GM19395 (cell line): Measurements from ENCODE around the gene GGCX.

Source experiments
- ATAC-seq: cut with Tn5 transposase; IDR thresholded peaks from one replicate; pipeline ENCODE4 v1.9.1; 2021; ENCODE audit warnings: mild to moderate bottlenecking, moderate library complexity; ENCODE audit not compliant: unreplicated experiment

GGCX gene

DNA sequence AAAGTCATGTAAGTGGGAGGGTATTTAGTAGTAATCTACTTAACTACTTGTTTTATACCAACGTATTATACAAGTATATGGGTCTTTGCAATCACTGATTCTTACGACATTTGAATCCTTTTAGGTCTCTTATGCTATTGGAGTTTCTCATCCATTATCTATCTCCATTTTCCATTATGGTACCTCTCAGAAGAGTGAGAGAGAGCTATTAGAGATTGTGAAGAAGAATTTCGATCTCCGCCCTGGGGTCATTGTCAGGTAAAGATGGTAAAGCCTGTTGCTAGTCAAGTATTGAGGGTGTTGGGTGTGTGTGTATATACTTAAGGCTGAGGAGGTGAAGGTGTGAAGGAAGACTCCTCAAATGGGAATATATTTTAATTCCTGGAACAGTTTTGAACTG, 18.5 kb downstream of the GGCX start:
- no peak for ATAC-seq

DNA sequence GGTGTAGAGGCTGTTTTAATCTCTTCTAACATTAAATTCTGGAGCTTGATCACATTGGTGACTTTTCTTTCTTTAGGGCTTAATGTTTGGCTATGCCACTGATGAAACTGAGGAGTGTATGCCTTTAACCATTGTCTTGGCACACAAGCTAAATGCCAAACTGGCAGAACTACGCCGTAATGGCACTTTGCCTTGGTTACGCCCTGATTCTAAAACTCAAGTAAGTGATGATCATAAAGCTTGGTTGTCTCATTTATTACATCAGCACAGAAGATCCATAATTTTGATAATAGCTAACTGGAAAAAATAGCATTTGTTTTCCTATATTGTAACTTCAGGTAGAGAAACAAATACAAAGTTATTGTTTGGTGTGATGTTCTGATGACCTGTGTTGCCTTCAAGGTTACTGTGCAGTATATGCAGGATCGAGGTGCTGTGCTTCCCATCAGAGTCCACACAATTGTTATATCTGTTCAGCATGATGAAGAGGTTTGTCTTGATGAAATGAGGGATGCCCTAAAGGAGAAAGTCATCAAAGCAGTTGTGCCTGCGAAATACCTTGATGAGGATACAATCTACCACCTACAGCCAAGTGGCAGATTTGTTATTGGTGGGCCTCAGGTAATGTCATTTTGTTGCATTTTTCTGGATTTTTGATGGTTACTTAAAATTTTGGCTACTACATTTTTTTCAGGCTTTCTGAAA, 19.4 kb downstream of the GGCX start:
- ATAC-seq = no peak

DNA sequence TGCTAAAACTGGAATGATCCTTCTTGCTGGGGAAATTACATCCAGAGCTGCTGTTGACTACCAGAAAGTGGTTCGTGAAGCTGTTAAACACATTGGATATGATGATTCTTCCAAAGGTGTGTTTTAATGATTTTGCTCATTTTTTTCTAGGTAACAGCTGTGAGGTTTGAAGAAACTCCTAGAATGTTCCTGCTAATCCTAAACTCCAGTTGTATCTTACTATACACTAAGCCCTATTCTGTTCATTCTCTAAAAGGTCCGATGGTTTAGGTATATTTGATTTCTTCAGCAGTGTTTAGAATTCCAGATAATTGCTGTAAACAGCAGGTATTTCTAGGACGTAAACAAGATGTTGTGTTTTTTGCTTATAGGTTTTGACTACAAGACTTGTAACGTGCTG, 20.0 kb downstream of the GGCX start:
- ATAC-seq = no peak

DNA sequence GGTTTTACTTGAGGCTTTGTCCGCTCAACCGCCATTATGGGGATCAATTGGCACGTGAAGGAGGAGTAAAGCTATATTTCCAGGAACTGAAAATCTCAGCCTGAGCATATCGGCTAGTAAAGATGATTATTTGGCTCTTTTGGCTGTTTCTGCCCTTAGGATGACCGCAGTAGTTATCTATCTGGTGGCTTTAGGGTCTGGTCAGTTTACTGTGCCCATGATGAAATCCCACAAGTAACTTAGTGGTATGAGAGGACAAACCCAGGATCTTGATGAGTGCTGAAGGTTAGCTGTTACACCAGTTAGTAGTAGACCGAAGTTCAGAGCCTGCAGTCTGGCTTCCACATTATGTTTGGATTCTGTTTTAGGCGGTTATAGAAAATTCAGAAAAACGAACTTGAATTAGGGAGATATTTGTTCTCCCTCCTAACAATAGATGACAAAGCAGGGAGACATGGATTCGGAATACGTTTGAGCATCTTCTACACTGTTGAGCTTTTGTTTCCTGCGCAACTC, 21.1 kb downstream of the GGCX start:
- ATAC-seq = no peak

DNA sequence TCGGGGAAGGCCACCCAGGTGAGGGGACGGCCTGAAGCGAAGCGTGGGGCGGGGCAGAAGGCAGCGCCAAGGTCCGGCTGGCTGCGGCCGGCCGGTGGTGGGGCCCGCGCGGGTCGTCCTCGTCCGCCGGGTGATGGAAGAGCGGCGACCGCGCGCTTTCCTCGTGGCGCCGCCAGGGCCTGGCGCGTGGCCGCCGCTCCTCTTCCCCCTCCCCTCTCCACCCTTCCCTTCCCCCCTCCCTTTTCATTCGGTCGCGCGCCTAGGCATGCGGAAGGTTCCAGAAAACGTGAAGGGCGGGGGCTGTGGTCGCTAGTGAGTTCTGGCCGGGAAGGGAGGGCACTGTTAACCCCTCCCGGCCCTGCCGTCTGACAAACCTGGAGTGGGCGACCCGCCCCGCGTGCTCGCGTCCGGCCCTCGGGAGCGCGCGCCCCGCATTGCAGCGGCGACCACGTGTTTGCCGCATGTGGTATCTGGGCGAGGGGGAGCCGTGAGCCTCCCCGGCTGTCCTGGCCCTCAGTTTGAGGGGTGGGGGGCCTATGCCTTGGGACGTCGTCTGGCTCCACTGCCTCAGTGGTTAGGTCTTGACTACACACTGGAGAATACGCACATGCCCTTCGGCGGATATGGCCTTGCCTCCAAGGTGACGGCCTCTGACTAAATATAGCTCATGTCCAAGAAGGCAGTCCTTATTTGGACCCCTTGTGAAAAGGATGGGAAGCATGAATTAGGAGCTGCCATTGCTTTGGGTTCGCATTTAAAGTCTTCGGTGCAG, 21.7 kb downstream of the GGCX start:
- peak; percentile 31 for ATAC-seq

DNA sequence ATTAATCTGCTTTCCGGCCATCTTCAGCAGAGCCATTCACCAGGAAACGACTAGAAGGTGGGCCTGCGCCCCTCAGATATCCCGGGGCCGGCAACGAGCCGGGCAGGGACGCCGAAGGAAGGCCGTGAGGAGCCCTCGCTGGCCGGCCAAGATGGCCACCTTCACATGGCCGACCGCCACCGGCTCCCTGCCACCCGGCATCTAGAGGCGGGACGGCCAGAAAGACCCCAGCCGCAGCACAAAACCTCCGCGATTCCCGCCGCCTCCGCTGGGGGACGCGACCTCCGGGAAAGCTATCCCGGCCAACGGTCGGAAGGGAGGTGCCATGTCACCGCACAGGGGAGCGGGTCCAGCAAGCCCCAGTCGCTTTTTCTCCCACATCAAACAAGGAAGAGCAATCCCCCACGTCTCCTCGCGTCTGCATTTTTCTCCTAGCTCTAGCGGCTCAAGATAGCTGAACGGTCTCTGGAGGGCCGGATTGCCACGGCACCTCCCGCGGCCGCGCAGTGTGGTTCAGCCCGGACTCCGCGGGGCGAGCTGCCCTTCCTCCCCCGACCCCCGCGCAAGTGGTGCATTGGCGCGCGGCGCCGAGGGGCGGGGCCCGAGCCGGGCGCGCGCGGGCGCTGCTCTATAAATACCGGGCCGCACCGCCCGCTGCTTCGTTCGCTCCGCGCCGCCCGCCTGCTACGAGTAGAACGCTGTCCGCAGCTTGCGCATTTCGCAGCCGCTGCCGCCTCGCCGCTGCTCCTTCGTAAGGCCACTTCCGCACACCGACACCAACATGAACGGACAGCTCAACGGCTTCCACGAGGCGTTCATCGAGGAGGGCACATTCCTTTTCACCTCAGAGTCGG, 22.6 kb downstream of the GGCX start, which contains the start of gene MAT2A:
TSS of gene MAT2A (plus strand) at position 662 of the 854 bp plus-strand sequence. CDS start at position 782, 120 bp downstream.
- peak; percentile 75 for ATAC-seq

DNA sequence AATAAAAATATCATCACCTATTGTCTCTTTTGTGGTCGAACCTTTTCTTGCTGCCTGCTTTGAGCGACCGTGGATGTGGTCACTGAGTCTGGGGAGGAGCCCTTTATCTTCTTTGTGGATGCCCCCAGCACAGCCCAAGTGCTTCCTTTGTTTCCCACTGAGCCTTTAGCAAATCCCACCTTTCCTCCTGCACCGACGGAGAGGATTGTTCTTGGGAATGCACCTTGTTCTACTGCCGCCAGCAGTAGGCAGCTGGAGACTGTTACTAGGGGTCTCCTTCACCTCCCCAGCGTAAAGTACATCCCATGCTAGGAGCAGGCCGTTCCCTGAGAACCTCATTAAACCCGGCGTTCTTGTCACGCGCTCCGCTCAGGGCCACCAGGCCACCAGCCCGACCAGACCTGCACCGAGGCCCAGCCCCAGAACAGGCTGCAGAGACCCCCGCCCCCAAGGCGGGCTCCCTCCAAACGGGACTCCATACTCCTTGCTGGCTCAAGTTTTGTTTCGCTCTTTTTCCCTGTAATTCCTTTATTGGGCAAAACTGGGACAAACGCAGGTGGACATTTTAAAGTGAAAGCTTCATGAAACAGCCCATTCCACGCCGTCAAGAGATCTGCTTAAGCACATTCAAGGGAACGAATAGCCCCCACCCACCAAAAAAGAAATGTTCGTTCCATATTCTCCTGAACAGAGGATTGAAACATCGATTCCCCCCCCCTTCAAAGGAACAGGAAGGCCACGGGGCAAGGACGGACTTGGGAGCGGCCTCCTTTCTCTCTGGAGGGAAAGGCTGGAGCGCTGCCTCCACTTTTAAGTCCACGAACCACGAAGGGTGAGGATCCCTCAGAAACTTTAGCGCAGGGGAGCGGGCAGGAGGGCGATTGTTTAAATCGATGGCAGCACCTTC, 23.4 kb downstream of the GGCX start:
- ATAC-seq = no peak

DNA sequence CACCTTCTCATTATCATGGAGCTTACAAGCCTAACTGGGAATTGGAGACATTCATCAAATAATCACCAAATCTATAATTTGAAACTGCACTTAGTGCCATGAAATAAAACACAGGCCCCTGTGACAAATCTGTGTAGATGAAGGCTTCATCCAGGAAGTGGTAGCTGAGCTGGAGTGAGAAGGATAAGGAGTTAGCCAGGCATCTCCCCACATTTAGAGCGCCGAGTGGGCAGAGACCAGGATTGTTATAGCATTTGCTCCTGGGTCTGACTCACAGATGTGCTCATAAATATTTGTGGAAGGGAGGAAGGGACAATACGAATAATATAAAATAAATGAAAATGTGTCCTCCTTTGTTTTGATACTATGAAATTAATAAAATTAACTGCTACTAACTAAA, 24.8 kb downstream of the GGCX start:
- ATAC-seq = no peak

DNA sequence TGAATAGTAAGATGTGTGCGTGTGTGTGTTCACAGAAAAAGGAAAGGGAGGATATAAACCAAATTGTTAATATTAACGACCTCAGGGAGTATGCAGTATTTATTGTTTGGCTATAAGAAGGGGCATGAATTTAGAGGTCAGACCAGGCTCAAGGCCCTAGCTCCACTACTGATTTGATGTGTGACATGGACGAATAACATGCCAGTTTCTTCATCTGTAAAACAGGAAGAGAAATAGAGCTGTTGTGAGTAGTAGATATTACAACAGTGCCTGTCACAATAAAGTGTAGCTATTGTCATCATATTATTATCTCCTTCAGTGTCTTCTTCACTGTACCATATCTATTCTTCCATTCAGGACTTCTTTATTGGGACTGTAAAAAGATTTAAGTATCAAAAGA, 26.4 kb downstream of the GGCX start:
- no peak for ATAC-seq

DNA sequence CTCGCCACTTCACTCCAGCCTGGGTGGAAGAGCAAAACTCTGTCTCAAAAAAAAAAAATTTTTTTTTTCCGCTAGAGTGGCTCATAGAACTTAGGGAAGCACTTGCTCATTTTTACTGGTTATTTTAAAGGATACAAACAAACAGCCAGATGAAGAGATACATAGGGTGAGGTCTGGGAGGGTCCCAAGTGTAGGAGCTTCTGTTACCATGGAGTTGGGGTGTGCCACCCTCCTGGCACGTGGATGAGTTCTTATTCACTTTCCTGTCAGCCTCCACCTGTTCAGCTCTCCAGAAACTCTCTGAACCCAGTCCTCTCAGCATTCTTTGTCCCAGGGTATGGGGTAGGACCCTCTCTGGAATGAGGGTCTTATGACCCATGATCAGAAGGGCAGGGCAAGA, 27.2 kb downstream of the GGCX start:
- no peak for ATAC-seq

DNA sequence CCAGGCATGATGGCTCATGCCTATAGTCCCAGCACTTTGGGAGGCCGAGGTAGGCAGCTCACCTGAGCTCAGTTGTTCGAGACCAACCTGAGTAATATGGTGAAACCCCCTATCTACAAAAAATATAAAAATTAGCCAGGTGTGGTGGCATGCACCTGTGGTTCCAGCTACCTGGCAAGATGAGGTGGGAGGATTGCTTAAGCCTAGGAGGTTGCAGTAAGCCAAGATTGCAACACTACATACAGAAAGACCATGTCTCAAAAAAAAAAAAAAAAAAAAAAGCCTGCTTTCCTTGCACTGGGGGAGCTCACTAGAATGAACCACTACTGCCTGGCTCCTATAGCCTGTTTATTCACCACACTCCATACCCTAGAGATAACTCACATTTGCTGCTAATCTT, 29.7 kb downstream of the GGCX start:
- no peak for ATAC-seq

DNA sequence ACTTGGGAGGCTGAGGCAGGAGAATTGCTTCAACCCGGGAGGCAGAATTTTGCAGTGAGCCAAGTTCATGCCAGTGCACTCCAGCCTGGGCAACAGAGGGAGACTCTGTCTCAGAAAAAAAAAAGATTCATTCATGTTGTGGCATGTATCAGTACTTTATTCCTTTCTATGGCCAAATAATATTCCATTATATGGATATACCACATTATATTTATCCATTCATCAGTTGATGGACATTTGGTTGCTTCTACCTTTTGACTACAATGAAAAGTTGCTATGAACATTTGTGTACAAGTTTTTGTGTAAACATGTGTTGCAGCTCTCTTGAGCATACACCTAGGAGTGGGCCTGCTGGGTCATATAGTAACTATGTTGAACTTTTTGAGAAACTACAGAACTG, 31.5 kb downstream of the GGCX start:
- ATAC-seq = no peak

DNA sequence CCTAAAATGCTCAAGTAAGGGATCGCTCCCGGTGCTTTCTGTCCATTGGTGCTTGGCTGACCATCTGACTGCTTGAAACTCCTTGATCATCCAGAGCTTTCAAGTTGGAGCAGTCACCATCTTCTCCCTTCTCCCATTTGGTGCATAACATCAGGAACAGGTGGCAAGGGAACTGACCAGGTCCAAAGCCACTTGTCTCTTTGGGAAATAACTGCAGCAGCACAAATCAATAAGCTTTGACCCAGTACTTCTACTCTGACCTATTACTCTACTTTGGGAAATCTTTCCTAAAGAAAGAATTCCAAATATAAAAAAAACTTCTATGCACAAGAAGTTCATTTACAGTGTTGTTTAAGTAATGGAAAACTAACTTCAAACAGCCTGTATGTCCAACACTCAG, 32.9 kb downstream of the GGCX start:
- no peak for ATAC-seq

DNA sequence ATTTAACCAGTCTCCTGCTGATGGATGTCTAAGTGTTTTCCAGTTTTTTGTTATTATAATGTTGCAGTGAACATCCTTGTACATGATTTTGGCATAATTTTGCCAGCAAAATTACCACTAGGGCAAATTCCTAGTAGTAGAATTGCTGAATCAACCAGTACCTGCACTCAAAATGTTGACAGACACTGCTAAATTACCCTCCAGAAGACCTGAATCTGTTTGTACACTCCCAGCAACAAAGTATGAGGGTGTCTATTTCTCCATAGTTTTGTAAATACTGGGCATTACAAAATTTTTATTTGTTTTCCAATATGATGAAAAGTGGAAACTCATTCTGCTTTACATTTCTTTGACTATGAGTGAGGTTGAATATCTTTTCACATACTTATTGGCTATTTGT, 33.5 kb downstream of the GGCX start:
- ATAC-seq = no peak

DNA sequence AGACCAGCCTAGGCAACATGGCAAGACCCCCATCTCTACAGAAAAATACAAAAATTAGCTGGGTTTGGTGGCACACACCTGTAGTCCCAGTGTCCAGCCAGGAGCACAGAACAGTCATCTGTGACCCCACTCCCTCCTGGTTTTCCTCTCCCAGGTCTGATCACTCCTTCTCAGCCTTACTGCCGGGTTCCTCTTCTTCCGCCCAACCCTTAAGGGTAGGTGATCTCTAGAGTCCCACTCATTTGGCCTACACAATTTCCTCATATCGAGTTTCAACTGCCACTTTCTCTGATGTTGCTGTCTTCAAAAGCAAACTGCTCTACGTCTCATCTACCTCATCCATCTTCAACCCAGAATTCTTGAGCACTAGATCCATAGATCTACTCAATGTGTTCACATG, 35.7 kb downstream of the GGCX start:
- no peak for ATAC-seq

DNA sequence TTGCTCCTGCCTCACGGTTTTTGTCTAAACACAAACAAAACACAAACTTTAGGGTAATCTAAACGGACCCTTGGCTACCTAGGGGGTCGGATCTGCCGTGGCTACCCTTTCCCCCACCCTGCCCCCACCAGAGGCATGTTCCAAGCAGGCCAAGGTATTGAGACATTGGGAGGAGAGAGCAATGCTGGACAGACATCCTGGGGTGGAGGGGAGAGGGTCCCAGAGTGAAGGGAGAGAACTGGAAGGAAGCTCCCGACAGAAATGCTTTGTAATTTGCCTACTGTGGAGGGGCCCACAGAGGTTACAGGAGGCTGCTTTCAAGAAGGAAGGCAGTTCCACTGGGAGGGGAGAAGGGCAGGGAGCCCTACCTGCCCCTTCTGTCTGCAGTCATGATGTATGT, 36.3 kb downstream of the GGCX start:
- ATAC-seq = no peak

DNA sequence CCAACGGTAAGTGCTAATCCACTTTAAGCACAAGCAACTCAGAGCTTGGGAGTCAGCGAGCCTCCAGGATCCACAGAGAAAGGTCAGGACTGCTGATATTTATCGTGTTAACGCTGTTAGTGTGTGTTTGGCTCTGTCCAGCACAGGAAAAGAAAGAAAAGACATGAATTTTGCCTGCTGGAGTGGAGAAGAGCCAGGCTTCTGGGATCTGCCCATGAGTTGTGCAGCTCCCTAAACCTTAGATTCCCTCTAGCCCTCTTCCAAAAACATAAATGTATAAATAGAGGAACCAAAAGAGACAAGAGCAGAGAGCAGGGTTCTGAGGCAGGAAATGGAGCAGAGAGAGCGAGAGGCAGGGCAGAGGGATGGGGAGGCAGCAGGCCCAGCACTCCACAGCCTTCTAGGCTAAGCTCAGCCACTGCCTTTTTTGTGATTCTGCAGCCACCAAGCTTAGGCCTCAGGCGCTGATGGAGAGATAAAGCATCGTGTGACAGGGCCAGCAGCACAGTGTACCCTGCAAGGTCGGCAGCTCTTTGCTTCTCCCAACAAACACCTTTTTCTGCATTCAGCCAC, 36.9 kb downstream of the GGCX start:
- no peak for ATAC-seq

DNA sequence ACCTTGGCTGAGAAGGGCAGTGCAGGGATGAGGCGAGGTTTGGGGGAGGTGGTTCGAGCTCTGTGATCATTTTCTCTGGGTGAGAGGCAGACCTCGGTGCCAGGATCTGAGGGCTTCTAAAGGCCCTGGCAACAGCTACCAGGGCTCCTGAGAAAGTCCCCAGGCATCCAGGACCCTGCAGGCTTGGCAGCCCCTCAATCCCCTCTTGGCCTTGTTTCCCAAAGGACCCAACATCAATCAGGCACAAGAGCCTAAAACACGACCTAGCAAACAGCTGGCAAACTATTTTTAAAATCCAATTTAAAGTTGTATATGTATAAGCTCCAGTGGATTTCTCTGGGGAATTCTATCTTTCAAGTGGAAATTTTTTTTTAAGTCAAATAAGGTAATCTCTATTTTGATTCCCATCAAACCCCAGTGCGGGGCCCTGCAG, 37.4 kb downstream of the GGCX start:
- no peak for ATAC-seq

DNA sequence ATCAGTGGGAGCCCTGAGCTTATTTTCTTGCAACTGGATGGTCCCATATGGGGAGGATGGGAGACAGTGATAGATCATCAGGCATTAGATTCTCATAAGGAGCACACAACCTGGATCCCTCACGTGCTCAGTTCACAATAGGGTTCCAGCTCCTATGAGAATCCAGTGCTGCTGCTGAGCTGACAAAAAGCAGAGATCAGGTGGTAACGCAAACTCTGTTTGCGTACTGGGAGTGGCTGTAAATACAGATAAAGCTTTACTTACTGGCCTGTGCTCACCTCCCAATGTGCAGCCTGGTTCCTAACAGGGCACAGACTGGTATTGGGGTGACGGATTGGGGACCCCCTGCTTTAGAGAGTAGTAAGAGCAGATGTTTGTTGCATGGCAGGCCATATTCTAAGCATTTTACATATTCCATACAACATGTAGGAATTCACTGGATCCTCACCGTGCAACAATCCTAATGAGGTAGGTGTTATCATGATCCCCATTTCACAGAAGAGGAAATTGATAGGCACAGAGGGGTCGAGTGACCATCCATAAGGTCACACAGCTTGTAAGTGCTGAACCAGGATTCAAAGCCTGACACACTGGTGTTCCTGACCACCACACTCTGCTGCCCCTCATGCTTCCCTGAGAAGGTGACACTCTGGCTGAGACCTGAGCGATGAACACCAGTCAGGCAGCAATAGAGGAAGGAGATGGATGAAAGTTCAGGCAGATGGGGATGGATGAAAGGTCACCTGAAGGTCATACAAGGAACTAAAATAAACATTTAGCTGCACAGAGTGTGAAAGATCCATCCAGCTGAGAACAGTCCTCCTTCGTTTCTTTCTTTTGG, 38.0 kb downstream of the GGCX start:
- ATAC-seq = no peak
